ENCODE results near the gene PHF3.

Gene PHF3, protein sequence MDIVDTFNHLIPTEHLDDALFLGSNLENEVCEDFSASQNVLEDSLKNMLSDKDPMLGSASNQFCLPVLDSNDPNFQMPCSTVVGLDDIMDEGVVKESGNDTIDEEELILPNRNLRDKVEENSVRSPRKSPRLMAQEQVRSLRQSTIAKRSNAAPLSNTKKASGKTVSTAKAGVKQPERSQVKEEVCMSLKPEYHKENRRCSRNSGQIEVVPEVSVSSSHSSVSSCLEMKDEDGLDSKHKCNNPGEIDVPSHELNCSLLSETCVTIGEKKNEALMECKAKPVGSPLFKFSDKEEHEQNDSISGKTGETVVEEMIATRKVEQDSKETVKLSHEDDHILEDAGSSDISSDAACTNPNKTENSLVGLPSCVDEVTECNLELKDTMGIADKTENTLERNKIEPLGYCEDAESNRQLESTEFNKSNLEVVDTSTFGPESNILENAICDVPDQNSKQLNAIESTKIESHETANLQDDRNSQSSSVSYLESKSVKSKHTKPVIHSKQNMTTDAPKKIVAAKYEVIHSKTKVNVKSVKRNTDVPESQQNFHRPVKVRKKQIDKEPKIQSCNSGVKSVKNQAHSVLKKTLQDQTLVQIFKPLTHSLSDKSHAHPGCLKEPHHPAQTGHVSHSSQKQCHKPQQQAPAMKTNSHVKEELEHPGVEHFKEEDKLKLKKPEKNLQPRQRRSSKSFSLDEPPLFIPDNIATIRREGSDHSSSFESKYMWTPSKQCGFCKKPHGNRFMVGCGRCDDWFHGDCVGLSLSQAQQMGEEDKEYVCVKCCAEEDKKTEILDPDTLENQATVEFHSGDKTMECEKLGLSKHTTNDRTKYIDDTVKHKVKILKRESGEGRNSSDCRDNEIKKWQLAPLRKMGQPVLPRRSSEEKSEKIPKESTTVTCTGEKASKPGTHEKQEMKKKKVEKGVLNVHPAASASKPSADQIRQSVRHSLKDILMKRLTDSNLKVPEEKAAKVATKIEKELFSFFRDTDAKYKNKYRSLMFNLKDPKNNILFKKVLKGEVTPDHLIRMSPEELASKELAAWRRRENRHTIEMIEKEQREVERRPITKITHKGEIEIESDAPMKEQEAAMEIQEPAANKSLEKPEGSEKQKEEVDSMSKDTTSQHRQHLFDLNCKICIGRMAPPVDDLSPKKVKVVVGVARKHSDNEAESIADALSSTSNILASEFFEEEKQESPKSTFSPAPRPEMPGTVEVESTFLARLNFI (N-terminal part only)
- total RNA-seq, result 138 to 448 (median 361) reads per million in 3 experiments

- DNase-seq, result peak; percentile 92
Measured at GRCh38 chr6:63635588-63636517, at the start of gene PHF3. PHF3 (plus strand) TSS chr6:63635802; CDS start chr6:63646552, 10,750 bp downstream.

DNA sequence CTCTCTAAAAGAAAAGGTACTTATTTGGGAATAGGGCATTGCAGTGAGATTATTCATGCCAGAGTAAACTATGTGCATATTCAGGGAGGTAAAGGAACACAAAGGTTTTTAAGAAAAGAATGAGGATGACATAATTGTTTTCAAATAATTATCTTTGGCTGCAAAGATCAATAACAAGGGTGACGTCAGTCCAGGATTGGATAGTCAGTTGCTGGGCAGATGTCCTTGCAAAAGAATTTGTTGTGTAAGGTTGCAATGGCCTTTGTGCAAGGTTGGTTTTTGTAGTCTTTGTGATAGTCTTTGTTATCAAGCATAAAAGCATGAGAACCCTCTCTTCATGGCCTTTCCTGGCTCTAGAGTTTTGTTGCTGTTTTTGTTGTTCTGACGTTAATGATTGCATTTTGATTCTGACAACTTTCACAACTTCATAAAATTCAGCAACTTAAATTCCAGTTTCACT, 45.6 kb upstream of the PHF3 start:
- no peak for DNase-seq

- no peak for DNase-seq
Measured at GRCh38 chr6:63592886-63593285, 42.7 kb upstream of the PHF3 start.

DNA sequence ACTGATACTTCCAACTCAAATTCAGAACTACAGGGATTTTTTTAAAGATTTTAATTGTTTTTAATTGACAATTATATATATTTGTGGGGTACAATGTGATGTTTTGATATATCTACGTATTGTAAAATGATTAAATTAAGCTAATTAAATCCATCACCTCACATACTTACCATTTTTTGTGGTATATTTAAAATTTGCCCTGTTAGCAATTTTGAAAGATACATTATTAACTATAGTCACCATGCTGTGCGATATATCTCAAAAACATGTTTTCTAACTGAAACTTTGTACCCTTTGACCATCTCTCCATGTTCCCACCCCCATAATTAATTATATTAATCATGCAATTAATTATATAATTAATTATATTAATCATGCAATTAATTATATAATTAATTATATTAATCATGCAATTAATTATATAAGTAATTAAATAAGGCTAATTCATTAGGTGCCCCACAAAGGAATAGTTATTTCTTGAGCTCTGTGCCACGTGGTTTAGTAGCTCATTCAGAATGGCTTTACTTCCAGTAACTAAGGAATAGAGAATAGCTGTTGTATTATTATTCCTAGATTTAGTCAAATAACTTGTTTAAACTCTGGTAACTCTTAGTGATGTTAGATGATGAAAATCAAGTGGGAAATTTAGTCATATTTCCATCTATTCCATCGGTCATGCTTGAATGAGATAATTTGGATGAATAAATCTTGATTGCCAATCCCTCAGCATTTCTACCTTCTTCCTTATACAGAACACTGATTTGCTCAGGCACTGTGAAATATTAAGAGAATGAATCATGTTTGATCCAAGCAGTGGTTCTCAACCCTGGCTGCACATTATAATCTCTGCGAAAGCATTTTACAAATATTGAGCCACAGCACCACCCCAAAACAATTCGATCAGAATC, 38.2 kb upstream of the PHF3 start:
- no peak for DNase-seq

DNA sequence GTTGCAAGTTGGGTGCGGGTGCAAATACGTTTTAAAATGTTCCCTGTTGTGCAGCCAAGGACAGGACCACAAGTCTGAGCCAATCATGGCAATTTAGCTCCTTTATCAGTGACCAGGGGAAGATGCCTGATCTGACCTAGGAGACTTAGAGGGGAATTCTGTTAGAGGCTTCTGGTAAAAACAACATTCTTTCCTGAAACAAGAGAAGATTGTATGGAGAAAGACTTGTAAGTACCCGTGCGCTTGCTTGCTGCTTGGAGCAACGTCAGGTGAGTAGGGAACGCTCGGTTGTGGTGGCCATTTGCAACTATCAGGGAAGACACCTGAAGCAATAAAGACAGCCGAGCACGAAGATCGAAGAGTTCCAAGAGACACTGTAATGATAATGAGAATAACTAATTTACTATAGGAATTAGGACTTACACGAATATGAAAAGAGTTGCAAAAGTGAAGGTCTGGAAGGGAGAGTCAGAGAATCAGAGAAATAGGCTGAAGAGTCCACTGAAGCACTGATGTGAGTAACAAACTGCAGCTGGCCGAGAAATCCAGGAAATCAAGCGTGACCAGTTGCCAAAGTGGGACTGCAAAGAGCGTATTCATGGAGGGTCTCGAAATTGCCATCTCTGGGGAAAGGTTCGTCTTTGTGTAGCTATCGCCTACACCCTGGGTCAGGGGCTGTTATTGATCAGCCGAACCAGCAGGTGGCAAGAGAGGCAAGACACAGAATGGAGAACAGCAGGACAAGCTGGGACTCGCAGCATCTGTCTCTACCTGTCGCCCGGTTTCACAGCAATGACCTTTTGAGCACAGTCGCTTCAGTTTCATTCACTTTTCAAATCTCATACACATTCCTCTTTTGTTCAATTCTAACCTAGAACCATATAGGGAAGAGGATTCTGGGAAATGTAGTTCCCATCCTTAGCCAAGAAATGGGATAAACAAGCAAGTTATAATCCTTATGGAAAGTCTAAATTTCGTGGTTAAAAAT, 37.3 kb upstream of the PHF3 start:
- peak; percentile 72 for DNase-seq

DNA sequence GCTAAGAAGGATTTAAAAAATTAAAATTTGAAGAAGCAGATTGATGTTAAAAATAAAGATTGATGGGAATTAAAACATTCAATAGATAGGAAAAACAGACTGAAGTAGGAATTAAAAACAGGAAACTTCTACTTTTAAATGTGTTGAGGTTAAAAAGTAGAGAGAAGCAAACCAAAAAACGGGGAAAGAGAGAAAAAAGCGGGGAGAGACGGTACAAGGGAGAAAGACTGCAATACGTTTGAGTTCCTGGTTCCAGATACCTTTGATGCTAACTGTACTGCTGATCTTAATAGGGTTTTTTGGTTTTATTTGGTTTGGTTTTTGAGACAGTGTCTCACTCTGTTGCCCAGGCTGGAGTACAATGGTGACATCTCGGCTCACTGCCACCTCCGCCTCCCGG, 36.4 kb upstream of the PHF3 start:
- DNase-seq, result no peak

DNA sequence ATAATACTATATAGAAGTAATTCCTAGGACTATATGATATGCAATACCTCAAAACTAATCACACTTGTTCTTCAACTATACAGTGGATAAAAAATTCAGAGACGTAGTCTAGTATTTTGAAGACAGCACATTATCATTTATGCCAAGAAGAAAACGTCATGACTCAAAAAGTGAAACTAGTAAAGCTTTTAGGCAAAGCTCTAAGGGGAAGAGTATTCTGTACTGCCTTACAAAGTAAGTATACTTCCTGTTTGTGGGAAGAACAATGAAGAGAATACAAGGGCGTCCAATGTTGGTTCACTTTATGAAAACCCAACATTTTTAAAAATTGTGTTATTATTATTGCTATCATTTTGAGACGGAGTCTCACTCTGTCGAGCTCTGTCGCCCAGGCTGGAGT, 35.5 kb upstream of the PHF3 start:
- DNase-seq, result no peak

GRCh38 chr6:63609231-63609630, 26.4 kb upstream of the PHF3 start:
- no peak for DNase-seq

DNA sequence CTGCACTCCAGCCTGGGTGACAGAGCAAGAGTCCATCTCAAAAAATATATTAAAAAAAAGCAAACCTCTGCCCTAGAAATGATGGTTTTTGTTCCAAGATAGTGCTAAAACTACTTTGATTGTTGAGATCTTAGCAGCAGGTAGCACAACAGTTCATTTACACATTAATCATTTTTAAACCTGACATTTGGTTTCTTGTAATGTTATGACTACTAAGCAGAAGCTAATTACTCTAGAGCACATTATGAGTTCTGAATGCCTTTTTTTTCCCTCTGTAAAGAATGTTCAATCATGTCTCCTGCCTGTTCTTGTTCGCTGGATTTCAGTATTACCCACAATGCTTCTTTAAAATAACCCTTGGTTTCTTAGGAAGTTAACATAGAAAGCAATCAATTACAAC, 24.7 kb upstream of the PHF3 start:
- DNase-seq, result no peak

GRCh38 chr6:63611560-63611959, 24.0 kb upstream of the PHF3 start:
- DNase-seq, result no peak

DNA sequence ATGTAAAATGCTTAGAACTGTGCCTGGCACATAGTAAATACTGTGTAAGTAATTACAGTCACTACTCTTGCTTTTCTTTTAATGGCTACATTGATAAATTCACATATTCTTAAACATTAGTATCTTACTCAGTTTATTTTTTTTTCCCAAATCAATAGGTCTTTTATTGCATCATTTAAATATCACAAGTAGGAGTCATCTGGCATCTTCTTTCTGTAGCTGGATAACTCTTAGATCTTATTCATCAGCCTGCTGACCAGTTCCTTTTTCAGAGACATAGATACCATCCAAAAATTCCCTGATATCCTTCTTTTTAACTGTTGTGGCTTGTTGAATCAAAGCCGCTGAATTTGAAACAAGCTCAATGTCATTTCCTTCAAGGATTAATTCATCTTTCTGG, 20.0 kb upstream of the PHF3 start:
- no peak for DNase-seq

GRCh38 chr6:63624091-63624490, 11.5 kb upstream of the PHF3 start:
- no peak for DNase-seq

DNA sequence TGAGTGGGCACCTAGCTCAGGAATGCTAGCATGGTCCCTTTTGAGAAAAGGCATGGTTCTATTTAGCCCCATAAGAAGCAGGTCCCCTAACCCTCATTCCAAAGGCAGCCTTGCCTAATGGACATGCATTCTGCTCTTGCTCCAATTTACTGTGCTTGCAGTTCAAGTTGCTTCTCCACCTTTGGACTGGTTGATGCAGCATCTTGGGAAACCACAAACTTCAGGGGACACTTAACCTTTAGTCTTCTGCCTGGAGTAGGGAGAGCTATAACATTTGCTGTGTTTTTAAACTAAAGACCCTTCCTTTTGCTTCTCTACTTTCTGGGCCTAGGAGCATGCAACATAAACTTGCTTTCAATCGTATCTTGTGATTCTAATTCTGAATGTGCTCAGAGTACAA, 5.1 kb upstream of the PHF3 start:
- no peak for DNase-seq

DNA sequence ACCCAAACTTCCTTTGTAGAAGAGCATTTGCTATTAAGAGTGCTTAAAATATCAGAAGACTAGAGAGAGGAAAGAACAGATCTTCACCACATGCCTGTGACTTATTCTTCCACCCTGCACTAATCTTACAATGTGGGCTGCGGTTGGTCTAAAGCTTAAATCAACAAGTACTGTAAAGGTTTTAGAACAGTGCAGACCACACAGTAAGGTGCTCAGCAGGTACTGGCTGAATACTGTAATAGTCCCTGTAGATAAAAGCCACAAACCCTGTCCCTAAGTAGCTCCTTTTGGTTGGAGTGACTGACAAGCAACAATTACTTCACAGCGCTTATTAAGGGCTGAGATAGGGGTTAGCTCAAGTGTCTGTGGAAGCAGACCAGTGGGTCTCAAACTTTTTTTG, 972 bp upstream of the PHF3 start:
- DNase-seq, result no peak

GRCh38 chr6:63635215-63635587, 401 bp upstream of the PHF3 start:
- DNase-seq, result no peak

DNA sequence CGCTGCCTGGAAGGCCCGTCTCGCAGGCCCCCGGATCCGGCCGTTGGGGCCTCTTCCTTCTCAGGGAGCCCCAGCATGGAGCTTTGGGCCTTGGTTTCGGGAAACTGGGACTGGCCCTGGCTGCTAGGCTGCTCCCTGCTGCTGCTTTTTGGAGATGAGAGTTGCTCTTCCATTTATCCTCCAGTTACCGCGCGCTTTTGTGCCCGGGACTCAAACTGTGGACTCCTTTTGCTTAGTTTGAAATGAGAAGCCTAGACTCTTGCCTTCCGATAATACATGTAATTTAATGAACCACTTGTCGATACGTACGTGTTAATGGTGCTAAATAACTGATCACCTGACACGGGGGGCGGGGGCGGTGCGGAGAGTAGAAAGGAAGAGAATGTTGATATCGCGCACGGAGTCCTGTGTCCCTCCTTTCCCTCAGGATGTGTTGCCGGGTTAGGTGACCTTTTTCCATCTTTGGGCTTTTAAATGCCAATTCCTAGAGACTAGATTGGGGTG, 968 bp downstream of the PHF3 start:
- peak; percentile 40 for DNase-seq

GRCh38 chr6:63637865-63638445, 2.4 kb downstream of the PHF3 start:
- DNase-seq, result no peak

GRCh38 chr6:63640062-63640461, 4.5 kb downstream of the PHF3 start:
- no peak for DNase-seq

GRCh38 chr6:63643862-63644261, 8.3 kb downstream of the PHF3 start:
- peak; percentile 59 for DNase-seq

Data from central memory CD4-positive, alpha-beta T cell (primary cell).